ENCODE data around the gene TCEA2. TPM values are rescaled to one million over a fixed set of nuclear protein-coding genes. Genes with fewer than 3 reads are reported as not detected.
A peak's percentile ranks its signal among the peaks of the same experiment; 100 is the strongest.

TCEA2 gene
- total and polyA plus RNA-seq, 2 of the 13 experiments (the other 11 are each of a cell fraction or from before 2014, with no cell fraction given) = 28.1 to 33.7 TPM

GRCh38 chr20:64050261-64051032, 12.6 kb upstream of the TCEA2 start (continued):
- TF ChIP-seq ZNF468 (CRISPR knock-in tag; IDR thresholded peaks at IDR 0.05) = 0 out of 2 replicates have a peak, but pooled peaks have one; percentile 77
- peak; percentile 79 for TF ChIP-seq ETV5 (CRISPR knock-in tag; IDR thresholded peaks at IDR 0.05; ENCODE audit: borderline replicate concordance)
- TF ChIP-seq ZBTB20 (CRISPR knock-in tag; IDR thresholded peaks at IDR 0.05; ENCODE audit: borderline replicate concordance, low read depth) = peak; percentile 68; the same call in 1 of the 2 replicates
- no peak; the same call in 1 of the 2 replicates for TF ChIP-seq ZNF580 (CRISPR knock-in tag; IDR thresholded peaks at IDR 0.05; ENCODE audit: borderline replicate concordance, low read depth)
- TF ChIP-seq PRDM4 (CRISPR knock-in tag; IDR thresholded peaks at IDR 0.05; ENCODE audit: borderline replicate concordance) = no peak; the same call in 1 of the 2 replicates
- TF ChIP-seq TCF12 (IDR thresholded peaks at IDR 0.05) = no peak
- no peak; the same call in 1 of the 2 replicates for TF ChIP-seq TCF12 (CRISPR knock-in tag; IDR thresholded peaks at IDR 0.05)
- peak; percentile 62; the same call in 1 of the 2 replicates for TF ChIP-seq CHCHD3 (CRISPR knock-in tag; IDR thresholded peaks at IDR 0.05)
- no peak; the same call in none of the 2 replicates for TF ChIP-seq AKAP8 (CRISPR knock-in tag; IDR thresholded peaks at IDR 0.05)
- no peak for TF ChIP-seq NFIB (CRISPR knock-in tag; IDR thresholded peaks at IDR 0.05; ENCODE audit: borderline replicate concordance)
- peak; percentile 11; the same call in 1 of the 2 replicates for TF ChIP-seq ZNF362 (CRISPR knock-in tag; IDR thresholded peaks at IDR 0.05; ENCODE audit: borderline replicate concordance)
- TF ChIP-seq CENPT (CRISPR knock-in tag; IDR thresholded peaks at IDR 0.05; ENCODE audit: low read depth) = no peak; the same call in none of the 2 replicates
- TF ChIP-seq DMAP1 (CRISPR knock-in tag; IDR thresholded peaks at IDR 0.05) = no peak; the same call in none of the 2 replicates
- TF ChIP-seq EP300 (IDR thresholded peaks at IDR 0.05; ENCODE audit: low read depth in 2 of 2, low read length in 2 of 2) = 0 out of 4 replicates have a peak, but pooled peaks of 1 of the 2 experiments have one; percentile 14
- TF ChIP-seq EP300 (CRISPR knock-in tag; IDR thresholded peaks at IDR 0.05; ENCODE audit: borderline replicate concordance) = no peak
- TF ChIP-seq MAX (IDR thresholded peaks at IDR 0.05) = peak; percentile 90
- no peak for TF ChIP-seq ZHX2 (IDR thresholded peaks at IDR 0.05; ENCODE audit: low read depth)
- peak; percentile 70; the same call in 1 of the 2 replicates for TF ChIP-seq ZHX2 (CRISPR knock-in tag; IDR thresholded peaks at IDR 0.05; ENCODE audit: borderline replicate concordance)
